PFSK-1 (cell line): ENCODE measurements around the gene TDRD3.

Experiments used
- FOXP2 ChIP-seq: optimal IDR thresholded peaks from 2 replicates; pipeline ENCODE3; 2011; ENCODE audit warnings: borderline replicate concordance, control low read depth, inconsistent platforms; ENCODE audit not compliant: insufficient read depth; ENCODE audit errors: extremely low read length, extremely low read depth
- POLR2AphosphoS5 ChIP-seq: IDR thresholded peaks from 2 replicates; pipeline ENCODE4 v1.6.1; 2012; ENCODE audit warnings: low read depth, mild to moderate bottlenecking, control low read depth, low read length, moderate library complexity
- REST ChIP-seq, 2 experiments: IDR thresholded peaks; 2 replicates each; pipeline versions ENCODE4 v1.6.1 to v1.8.0; 2011 to 2012; ENCODE audit warnings: low read depth in 2 of 2, low read length in 2 of 2, control low read depth in 1 of 2, inconsistent platforms in 1 of 2, mild to moderate bottlenecking in 1 of 2, moderate library complexity in 1 of 2; ENCODE audit not compliant: insufficient read depth in 1 of 2
- SIN3A ChIP-seq: IDR thresholded peaks from 2 replicates; pipeline ENCODE4 v1.6.1; 2012; ENCODE audit warnings: mild to moderate bottlenecking, low read length, moderate library complexity, borderline replicate concordance; ENCODE audit not compliant: insufficient read depth
- TAF1 ChIP-seq: IDR thresholded peaks from 2 replicates; pipeline ENCODE4 v1.6.1; 2012; ENCODE audit warnings: low read length, control low read depth, borderline replicate concordance; ENCODE audit not compliant: insufficient read depth

Gene TDRD3

DNA sequence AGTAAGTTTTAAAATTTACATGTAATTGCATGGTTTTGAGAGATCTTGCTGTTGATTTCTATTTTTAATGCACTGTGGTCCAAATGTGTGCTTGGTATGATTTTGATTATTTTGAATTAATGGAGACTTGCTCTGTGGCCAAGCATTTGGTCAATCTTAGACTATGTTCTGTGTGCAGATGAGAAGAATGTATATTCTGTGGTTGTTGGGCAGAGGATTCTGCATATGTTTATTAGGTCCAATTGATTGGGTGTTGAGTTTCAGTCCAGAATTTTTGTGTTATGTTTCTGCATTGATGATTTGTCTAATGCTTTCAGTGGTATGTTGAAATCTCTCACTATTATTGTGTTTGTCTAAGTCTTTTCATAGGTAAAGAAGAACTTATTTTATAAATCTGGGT lies 82.3 kb downstream of the TDRD3 start:
- TF ChIP-seq FOXP2 = no peak
- TF ChIP-seq POLR2AphosphoS5 = no peak
- TF ChIP-seq TAF1 = no peak
- TF ChIP-seq SIN3A = no peak
- TF ChIP-seq REST (IDR thresholded peaks at IDR 0.05; ENCODE audit: insufficient read depth in 1 of 2, low read depth in 2 of 2, low read length in 2 of 2) = no peak

DNA sequence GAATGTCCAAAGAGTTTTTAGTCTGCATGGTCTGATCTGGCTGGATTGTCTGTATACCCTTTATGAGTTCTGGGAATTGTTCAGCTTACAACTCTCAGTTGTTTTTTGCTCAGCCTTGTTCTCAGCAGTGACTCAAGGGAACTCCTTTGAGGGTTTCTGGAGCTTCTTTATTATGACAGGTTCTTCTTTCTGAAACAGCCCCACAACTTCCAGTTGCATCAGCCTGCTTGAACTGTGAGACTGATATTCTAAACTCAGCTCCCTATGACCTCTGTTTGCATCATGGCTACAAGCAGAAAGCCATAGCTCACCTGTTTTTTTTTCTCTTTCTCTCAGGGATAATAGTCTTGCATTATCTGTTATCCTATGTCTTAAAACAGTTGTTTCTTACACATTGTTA lies 85.0 kb downstream of the TDRD3 start:
- TF ChIP-seq FOXP2 (no peak), TAF1 (no peak), REST (IDR thresholded peaks at IDR 0.05; ENCODE audit: insufficient read depth in 1 of 2, low read depth in 2 of 2, low read length in 2 of 2) (no peak), POLR2AphosphoS5 (no peak), SIN3A (no peak)

GRCh38 chr13:60484865-60485264 lies 87.8 kb downstream of the TDRD3 start:
- TF ChIP-seq TAF1 (no peak), REST (IDR thresholded peaks at IDR 0.05; ENCODE audit: insufficient read depth in 1 of 2, low read depth in 2 of 2, low read length in 2 of 2) (no peak), FOXP2 (no peak), POLR2AphosphoS5 (no peak), SIN3A (no peak)

GRCh38 chr13:60491531-60491930 lies 94.5 kb downstream of the TDRD3 start:
- no peak for TF ChIP-seq FOXP2
- TF ChIP-seq POLR2AphosphoS5 = no peak
- no peak for TF ChIP-seq SIN3A
- TF ChIP-seq TAF1 = no peak
- no peak for TF ChIP-seq REST (IDR thresholded peaks at IDR 0.05; ENCODE audit: insufficient read depth in 1 of 2, low read depth in 2 of 2, low read length in 2 of 2)

DNA sequence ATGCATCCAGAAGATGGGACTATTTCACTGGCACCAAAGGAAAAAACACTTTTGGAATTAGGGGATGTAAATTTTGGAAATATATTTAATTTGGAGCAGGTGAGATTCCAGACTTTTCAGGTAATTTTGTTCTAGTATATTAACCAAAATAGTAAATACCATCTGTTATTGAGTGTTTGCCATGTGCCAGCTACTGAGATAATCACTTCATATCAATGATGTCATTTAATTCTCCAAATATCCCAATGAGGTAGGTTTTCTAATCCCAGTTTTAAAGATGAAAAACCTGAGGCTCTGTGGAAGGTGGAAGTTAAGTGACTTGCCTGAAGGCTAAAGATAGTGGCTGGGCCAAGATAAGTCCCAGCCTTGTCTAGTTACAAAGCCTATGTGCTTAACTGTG lies 95.2 kb downstream of the TDRD3 start:
- no peak for TF ChIP-seq POLR2AphosphoS5
- TF ChIP-seq TAF1 = no peak
- no peak for TF ChIP-seq FOXP2
- TF ChIP-seq SIN3A = no peak
- no peak for TF ChIP-seq REST (IDR thresholded peaks at IDR 0.05; ENCODE audit: insufficient read depth in 1 of 2, low read depth in 2 of 2, low read length in 2 of 2)
